Thoracic aorta (tissue), 2 donors: ENCODE data around the gene KCNQ4. TPM values are rescaled to one million over a fixed set of nuclear protein-coding genes. Genes with fewer than 3 reads are reported as not detected.

Source experiments
- ATAC-seq: fragments of 150-250 bp; one replicate; pipeline ENCODE4 v1.8.0; 2017; ENCODE audit warnings: low read depth; ENCODE audit not compliant: insufficient number of reproducible peaks, low FRiP score
- DNase-seq: peaks from one replicate; pipeline ENCODE4 v3.0.0-alpha.2; 2020; ENCODE audit warnings: low spot score
- H3K27ac ChIP-seq, 2 donors: fragments of 200-600 bp; sonication (generic); 1 replicate in 1 of 2; 2 replicates in 1 of 2; pipeline ENCODE4 v1.5.1; 2016; ENCODE audit warnings: mild to moderate bottlenecking in 2 of 2, moderate library complexity in 2 of 2
- H3K27me3 ChIP-seq: fragments of 200-600 bp; sonication (generic); replicated peaks from 2 replicates; pipeline ENCODE4 v1.6.0; 2016; ENCODE audit warnings: mild to moderate bottlenecking; ENCODE audit not compliant: insufficient read depth
- H3K36me3 ChIP-seq: fragments of 200-600 bp; sonication (generic); one replicate; pipeline ENCODE4 v1.5.1; 2016
- H3K4me1 ChIP-seq, 2 donors: fragments of 200-600 bp; sonication (generic); 1 replicate in 1 of 2; 2 replicates in 1 of 2; pipeline versions ENCODE4 v1.5.1 to v1.6.0; 2016; ENCODE audit warnings: low read depth in 2 of 2, mild to moderate bottlenecking in 1 of 2; ENCODE audit not compliant: control insufficient read depth in 1 of 2
- H3K4me3 ChIP-seq: fragments of 200-600 bp; sonication (generic); 2 replicates; pipeline ENCODE4 v1.5.1; 2016; ENCODE audit warnings: mild to moderate bottlenecking
- H3K9me3 ChIP-seq: fragments of 200-600 bp; sonication (generic); 2 replicates; pipeline ENCODE4 v1.5.1; 2016
- total RNA-seq, 2 donors: library from RNA; depleted of rRNA; stranded (reverse); fragments of >200 nt; gene quantifications; one replicate each; pipeline versions ENCODE4 v1.1.0 to v1.2.3, GENCODE V29; 2016
- TF ChIP-seq, protein P1 (sequence below): fragments of 200-600 bp; sonication (generic); IDR thresholded peaks from one replicate; pipeline ENCODE4 v1.5.1; 2019; ENCODE audit warnings: antibody characterized with exemption

The KCNQ4 gene
- total RNA-seq, 2 donors from 2014 or later, result 5.7 to 11.5 TPM

DNA sequence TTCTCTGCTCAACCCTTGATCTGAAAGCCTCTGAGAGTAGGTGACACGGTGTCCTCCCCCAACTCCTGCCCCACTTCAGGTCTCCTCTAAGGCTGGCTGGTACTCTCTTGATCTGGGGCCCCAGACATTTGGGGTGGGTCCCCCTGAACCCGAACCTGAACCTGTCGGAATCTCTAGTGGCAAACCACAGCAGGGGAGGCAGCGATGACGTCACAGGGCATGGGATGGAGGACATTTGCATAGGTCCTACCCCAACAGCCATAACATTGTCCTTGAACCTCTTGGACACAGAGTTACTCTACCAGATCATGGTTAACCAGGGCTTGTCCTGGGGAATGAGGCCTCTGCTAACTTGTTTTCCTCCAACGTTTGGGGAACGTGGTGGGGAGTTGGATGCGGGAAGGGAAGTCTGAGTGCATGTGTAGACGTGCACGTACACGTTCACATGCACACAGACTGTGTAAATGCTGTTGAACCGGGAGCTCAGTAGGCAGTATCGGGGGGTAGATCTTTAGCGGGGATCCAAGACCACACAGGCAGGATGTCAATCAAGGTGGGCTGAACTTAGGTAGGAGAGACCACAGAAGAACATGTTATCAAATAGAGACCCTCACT, 46.2 kb downstream of the KCNQ4 start:
- Histone ChIP-seq H3K4me1 (peaks cover 10 to 36% of the 10 kb centered on the region in 2 donors), H3K27me3 (no peaks in the 10 kb centered on the region), H3K27ac (no peak overlapping the region), H3K4me3 (no peak overlapping the region), H3K9me3 (no peaks in the 10 kb centered on the region), H3K36me3 (peaks cover 11% of the 10 kb centered on the region)
- DNase-seq (no peak), ATAC-seq (no peak)
- TF ChIP-seq, protein P1, sequence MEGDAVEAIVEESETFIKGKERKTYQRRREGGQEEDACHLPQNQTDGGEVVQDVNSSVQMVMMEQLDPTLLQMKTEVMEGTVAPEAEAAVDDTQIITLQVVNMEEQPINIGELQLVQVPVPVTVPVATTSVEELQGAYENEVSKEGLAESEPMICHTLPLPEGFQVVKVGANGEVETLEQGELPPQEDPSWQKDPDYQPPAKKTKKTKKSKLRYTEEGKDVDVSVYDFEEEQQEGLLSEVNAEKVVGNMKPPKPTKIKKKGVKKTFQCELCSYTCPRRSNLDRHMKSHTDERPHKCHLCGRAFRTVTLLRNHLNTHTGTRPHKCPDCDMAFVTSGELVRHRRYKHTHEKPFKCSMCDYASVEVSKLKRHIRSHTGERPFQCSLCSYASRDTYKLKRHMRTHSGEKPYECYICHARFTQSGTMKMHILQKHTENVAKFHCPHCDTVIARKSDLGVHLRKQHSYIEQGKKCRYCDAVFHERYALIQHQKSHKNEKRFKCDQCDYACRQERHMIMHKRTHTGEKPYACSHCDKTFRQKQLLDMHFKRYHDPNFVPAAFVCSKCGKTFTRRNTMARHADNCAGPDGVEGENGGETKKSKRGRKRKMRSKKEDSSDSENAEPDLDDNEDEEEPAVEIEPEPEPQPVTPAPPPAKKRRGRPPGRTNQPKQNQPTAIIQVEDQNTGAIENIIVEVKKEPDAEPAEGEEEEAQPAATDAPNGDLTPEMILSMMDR, result no peak

DNA sequence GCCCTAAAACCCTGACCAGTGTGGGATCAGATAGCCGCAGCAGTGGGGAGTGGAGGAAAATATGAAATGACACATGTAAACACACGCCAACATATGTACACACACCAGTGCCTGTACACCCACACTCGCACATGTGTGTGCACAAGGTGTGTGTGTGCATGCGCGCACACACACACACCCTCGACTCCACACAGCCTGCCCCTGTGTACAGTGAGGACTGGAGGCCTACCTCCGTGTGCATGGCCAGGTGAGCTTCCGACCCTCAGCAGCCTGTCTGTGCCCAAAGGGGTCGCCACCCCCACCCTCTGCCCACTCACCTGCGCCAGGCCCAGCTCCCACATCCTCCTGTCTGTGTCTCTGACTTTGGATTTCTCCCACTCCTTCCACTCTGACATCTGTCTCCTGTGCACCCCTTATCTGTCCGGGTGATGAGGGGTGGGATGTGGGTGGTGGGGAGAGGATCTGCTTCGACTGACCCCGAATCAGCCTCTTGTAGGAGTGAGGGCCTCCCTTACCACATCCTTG, 46.9 kb downstream of the KCNQ4 start:
- Histone ChIP-seq H3K4me3 (no peak overlapping the region), H3K36me3 (peaks cover 14% of the 10 kb centered on the region), H3K27me3 (no peaks in the 10 kb centered on the region), H3K27ac (no peak overlapping the region), H3K4me1 (peaks cover 3 to 28% of the 10 kb centered on the region in 2 donors), H3K9me3 (no peaks in the 10 kb centered on the region)
- TF ChIP-seq, protein P1, result no peak
- DNase-seq (no peak), ATAC-seq (no peak)

DNA sequence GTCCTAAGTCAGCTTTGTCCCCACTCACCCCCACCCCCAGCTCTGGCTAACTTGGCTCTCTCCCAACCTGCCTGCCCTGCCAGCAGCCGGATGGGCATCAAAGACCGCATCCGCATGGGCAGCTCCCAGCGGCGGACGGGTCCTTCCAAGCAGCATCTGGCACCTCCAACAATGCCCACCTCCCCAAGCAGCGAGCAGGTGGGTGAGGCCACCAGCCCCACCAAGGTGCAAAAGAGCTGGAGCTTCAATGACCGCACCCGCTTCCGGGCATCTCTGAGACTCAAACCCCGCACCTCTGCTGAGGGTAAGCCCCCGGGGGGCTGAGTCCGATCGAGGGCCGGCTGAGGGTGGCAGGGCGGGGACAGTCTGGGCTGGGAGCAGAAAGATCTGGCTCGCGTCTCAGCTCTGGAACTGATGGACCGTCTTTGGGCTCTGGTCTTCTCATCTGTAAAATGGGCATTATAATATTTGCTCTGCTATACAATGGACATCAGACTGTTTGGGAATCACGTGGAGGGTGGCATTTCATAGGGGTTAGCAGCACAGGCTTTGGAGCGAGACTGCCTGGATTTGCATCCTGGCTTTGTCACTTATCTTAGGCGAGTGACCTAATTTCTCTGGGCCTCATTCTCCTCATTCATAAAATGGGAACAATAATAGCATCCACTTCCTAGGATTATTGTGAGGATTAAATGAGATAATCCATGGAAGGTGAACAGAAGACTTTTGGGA, 47.6 kb downstream of the KCNQ4 start:
- DNase-seq (no peak), ATAC-seq (no peak)
- H3K36me3 ChIP-seq, result peaks cover 14% of the 10 kb centered on the region
- peaks cover 0 to 21% of the 10 kb centered on the region in 2 donors for H3K4me1 ChIP-seq
- no peaks in the 10 kb centered on the region for H3K27me3 ChIP-seq
- TF ChIP-seq, protein P1, result no peak
- H3K4me3 ChIP-seq, result no peak overlapping the region
- no peaks in the 10 kb centered on the region for H3K9me3 ChIP-seq
- H3K27ac ChIP-seq, result no peak overlapping the region

DNA sequence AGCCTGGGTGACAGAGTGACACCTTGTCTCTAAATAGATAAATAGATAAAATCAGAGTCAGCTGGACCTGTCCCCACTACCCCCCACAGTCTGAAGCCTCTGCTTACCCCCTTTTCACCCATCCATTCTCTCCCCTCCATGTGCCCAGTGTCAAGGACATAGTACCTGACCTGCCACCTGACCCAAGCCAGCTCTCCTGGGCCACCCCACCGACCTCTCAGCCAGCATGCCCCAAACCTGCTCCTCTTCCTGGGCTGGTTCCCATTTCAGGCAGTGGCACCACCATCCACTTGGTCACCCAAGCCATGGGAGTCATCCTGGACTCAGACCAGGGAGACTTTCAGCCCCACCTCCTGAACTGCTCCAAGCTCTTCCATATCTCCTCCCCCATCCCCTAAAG, 50.4 kb downstream of the KCNQ4 start:
- Histone ChIP-seq H3K27ac (no peak overlapping the region), H3K27me3 (no peaks in the 10 kb centered on the region), H3K4me3 (no peak overlapping the region), H3K9me3 (no peaks in the 10 kb centered on the region), H3K36me3 (peaks cover 17% of the 10 kb centered on the region), H3K4me1 (peaks cover 0 to 4% of the 10 kb centered on the region in 2 donors)
- TF ChIP-seq, protein P1, result no peak
- DNase-seq (no peak), ATAC-seq (no peak)

DNA sequence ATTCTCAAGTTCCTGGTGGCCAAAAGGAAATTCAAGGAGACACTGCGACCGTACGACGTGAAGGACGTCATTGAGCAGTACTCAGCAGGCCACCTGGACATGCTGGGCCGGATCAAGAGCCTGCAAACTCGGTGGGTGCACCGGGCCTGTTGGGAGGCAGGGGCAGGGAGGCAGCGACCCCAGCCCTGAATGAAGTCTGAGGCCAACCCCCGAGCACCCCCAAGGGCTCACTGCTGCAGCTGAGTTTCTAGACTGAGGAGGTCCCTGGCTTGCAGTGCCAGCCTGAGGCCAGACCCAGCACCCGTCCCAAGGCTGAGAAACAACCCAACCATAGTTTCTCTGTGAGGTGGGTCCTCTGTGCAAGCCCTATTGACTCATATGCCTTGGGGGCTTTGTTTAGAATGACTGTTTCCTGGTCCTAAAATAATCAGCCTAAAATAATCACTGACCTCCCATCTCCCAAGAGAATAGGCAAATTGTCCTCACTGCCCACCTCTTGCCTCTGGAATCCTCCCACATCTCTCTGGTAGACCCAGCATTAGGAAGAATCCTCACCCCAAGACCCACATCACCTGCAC, 51.5 kb downstream of the KCNQ4 start:
- DNase-seq (no peak), ATAC-seq (no peak)
- H3K4me1 ChIP-seq, result no peaks in the 10 kb centered on the region
- H3K9me3 ChIP-seq, result no peaks in the 10 kb centered on the region
- H3K27ac ChIP-seq, result no peak overlapping the region
- TF ChIP-seq, protein P1, result no peak
- no peak overlapping the region for H3K4me3 ChIP-seq
- peaks cover 18% of the 10 kb centered on the region for H3K36me3 ChIP-seq
- no peaks in the 10 kb centered on the region for H3K27me3 ChIP-seq
